Osteoblast (primary cell): ENCODE measurements around the gene USP43. TPM values are rescaled to one million over a fixed set of nuclear protein-coding genes. Genes with fewer than 3 reads are reported as not detected.

Experiments used
- DNase-seq: peaks from one replicate; pipeline ENCODE4 v3.0.0; 2011; ENCODE audit warnings: low spot score, mixed read lengths; ENCODE audit not compliant: insufficient read length; ENCODE audit errors: missing footprints
- H2AFZ ChIP-seq: 2 replicates; pipeline ENCODE4 v1.6.0; 2011; ENCODE audit warnings: mild to moderate bottlenecking, low read length
- H3K27ac ChIP-seq: 2 replicates; pipeline ENCODE4 v1.5.1; 2011; ENCODE audit warnings: mild to moderate bottlenecking, low read depth, low read length, moderate library complexity
- H3K27me3 ChIP-seq: 2 replicates; pipeline ENCODE4 v1.6.0; 2012; ENCODE audit warnings: mild to moderate bottlenecking, control low read depth, inconsistent platforms, low read length, moderate library complexity; ENCODE audit not compliant: insufficient read depth
- H3K36me3 ChIP-seq: 2 replicates; pipeline ENCODE4 v1.5.1; 2011; ENCODE audit warnings: mild to moderate bottlenecking, low read length, control low read depth, moderate library complexity; ENCODE audit not compliant: insufficient read depth
- H3K4me1 ChIP-seq: 2 replicates; pipeline ENCODE4 v1.5.1; 2011; ENCODE audit warnings: mild to moderate bottlenecking, low read length, control low read depth, moderate library complexity; ENCODE audit not compliant: insufficient read depth
- H3K4me2 ChIP-seq: 2 replicates; pipeline ENCODE4 v1.6.0; 2011; ENCODE audit warnings: mild to moderate bottlenecking, low read length; ENCODE audit not compliant: insufficient read depth
- H3K4me3 ChIP-seq: fragments of 200-600 bp; sonication (generic); 3 replicates; pipeline ENCODE4 v1.5.1; 2012; ENCODE audit warnings: mild to moderate bottlenecking, low read length, inconsistent platforms; ENCODE audit not compliant: insufficient read depth
- H3K79me2 ChIP-seq: 2 replicates; pipeline ENCODE4 v1.6.0; 2012; ENCODE audit warnings: mild to moderate bottlenecking, low read length, control low read depth, inconsistent platforms; ENCODE audit not compliant: insufficient read depth
- H3K9me3 ChIP-seq: 2 replicates; pipeline ENCODE4 v1.5.1; 2011; ENCODE audit warnings: low read depth, low read length, control low read depth
- H4K20me1 ChIP-seq: 2 replicates; pipeline ENCODE4 v1.6.0; 2012; ENCODE audit warnings: mild to moderate bottlenecking, low read length, control low read depth; ENCODE audit not compliant: insufficient read depth
- total RNA-seq: library from RNA; depleted of rRNA; stranded (reverse); fragments of >200 nt; gene quantifications from 2 replicates; pipeline ENCODE4 v1.2.3, GENCODE V29; 2012
- TF ChIP-seq, protein P1 (sequence below): IDR thresholded peaks from 2 replicates; pipeline ENCODE4 v1.5.1; 2011; ENCODE audit warnings: mild to moderate bottlenecking, low read depth, low read length, moderate library complexity; ENCODE audit errors: extremely low read depth

Gene USP43
- total RNA-seq, 1 donor = 0.36 TPM

DNA sequence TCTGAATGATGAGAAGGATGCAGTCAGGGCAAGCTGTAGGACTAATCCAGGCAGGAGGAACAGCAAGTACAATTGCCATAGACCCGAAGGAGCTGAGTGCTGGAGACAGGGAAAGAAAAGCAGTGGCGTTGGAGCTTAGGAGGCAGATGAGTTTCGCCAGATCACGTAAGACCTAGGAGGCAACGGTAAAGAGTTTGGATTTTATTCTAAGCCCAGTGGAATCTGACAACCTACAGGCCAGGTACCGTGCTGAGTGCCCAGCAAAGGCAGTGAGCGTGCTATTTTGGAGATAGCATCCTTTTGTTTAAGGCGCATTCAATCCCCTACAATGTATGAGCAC is 1.2 kb downstream of the USP43 start:
- H3K4me1 ChIP-seq = peaks cover 3% of the 10 kb centered on the region
- no peak overlapping the region for H3K27ac ChIP-seq
- TF ChIP-seq, protein P1, sequence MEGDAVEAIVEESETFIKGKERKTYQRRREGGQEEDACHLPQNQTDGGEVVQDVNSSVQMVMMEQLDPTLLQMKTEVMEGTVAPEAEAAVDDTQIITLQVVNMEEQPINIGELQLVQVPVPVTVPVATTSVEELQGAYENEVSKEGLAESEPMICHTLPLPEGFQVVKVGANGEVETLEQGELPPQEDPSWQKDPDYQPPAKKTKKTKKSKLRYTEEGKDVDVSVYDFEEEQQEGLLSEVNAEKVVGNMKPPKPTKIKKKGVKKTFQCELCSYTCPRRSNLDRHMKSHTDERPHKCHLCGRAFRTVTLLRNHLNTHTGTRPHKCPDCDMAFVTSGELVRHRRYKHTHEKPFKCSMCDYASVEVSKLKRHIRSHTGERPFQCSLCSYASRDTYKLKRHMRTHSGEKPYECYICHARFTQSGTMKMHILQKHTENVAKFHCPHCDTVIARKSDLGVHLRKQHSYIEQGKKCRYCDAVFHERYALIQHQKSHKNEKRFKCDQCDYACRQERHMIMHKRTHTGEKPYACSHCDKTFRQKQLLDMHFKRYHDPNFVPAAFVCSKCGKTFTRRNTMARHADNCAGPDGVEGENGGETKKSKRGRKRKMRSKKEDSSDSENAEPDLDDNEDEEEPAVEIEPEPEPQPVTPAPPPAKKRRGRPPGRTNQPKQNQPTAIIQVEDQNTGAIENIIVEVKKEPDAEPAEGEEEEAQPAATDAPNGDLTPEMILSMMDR = no peak
- H3K4me2 ChIP-seq = no peak overlapping the region
- no peak overlapping the region for H3K4me3 ChIP-seq
- no peaks in the 10 kb centered on the region for H3K79me2 ChIP-seq
- DNase-seq = no peak
- H2AFZ ChIP-seq = no peak overlapping the region
- no peaks in the 10 kb centered on the region for H4K20me1 ChIP-seq
- no peaks in the 10 kb centered on the region for H3K36me3 ChIP-seq
- peaks cover 15% of the 10 kb centered on the region for H3K27me3 ChIP-seq
- H3K9me3 ChIP-seq = no peaks in the 10 kb centered on the region

DNA sequence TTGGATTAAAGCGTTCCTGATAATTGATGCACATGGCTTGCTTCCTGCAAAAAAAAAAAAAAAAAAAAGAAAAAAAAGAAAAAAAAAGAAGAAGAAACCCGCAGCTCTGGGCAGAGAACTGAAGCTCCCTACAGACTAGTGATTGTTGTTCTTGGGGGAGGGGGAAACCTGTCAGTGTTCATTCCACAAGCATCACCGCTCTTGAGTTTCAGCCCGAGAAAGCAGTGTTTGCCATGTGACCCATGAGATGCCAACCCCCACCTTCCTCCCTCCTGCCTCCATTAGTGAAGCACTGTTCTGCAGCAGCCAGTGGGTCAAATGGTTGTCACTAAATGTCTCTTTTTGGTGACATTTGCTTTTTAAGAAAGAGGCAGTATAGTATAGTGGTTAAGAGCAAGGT is 1.7 kb downstream of the USP43 start:
- no peak overlapping the region for H2AFZ ChIP-seq
- H3K4me2 ChIP-seq = no peak overlapping the region
- peaks cover 15% of the 10 kb centered on the region for H3K27me3 ChIP-seq
- H3K9me3 ChIP-seq = no peaks in the 10 kb centered on the region
- TF ChIP-seq, protein P1 = no peak
- H3K36me3 ChIP-seq = no peaks in the 10 kb centered on the region
- H3K4me3 ChIP-seq = no peak overlapping the region
- no peaks in the 10 kb centered on the region for H4K20me1 ChIP-seq
- no peaks in the 10 kb centered on the region for H3K79me2 ChIP-seq
- H3K27ac ChIP-seq = no peak overlapping the region
- peaks cover 3% of the 10 kb centered on the region for H3K4me1 ChIP-seq
- DNase-seq = no peak

DNA sequence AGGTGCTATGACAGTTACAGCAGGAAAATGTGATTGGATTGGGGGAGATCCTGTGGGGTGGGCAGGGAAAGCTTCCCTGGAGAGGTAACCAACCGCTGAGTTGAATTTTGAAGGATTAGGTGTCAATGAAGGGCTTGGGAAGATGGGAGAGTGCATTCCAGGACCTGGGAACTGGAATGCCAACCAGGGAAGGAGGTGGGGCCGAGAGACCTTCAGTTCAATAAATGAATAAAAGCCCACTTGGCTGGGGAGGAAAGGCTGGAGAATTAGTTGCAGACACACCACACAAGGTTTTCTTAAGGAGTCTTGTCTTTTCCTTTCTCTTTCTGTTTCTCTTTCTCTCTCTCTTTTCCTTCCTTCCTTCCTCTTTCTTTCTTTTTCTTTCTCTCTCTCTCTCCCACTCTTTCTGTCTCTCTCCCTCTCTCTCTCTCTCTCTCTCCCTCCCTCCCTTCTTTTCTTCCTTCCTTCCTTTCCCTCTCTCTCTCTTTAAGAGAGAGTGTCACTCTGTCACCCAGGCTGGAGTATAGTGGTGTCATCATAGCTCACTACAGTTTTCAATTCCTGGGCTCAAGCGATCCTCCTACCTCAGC is 3.3 kb downstream of the USP43 start:
- peaks cover 15% of the 10 kb centered on the region for H3K27me3 ChIP-seq
- H4K20me1 ChIP-seq = no peaks in the 10 kb centered on the region
- H3K4me2 ChIP-seq = no peak overlapping the region
- TF ChIP-seq, protein P1 = no peak
- no peak overlapping the region for H2AFZ ChIP-seq
- DNase-seq = no peak
- no peaks in the 10 kb centered on the region for H3K79me2 ChIP-seq
- H3K9me3 ChIP-seq = no peaks in the 10 kb centered on the region
- H3K4me1 ChIP-seq = peaks cover 3% of the 10 kb centered on the region
- no peak overlapping the region for H3K27ac ChIP-seq
- H3K4me3 ChIP-seq = no peak overlapping the region
- H3K36me3 ChIP-seq = no peaks in the 10 kb centered on the region

DNA sequence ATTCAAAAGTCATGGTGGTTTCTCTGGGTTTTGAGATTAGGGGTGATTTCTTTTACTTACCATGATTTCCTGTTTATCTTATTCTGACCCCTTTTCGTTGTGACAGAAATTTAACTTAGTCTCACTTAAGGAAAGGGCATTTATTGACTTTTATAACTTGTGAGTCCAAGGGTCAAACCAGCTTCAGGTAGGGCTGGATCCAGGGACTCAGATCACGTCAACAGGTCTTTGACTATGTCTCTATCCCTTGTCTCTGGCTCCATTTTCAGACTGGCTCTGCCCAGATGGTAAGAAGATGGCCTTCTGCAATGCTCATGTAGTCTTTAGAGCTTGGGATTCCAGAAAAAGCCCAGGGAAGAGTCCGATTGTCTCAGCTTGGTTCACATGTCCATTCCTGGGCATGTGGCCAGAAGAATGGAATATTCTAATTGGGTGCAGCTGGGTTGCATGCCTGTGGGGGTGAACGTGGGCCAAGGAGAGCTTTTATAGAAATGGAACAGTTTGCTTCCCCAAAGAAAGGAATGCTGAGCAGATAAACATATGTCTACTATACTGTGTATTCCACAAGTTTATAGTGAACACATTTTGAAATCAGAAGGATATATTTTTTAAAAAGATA is 13.4 kb downstream of the USP43 start:
- no peaks in the 10 kb centered on the region for H3K9me3 ChIP-seq
- no peak for DNase-seq
- no peaks in the 10 kb centered on the region for H3K27me3 ChIP-seq
- H3K79me2 ChIP-seq = no peaks in the 10 kb centered on the region
- TF ChIP-seq, protein P1 = no peak
- H3K36me3 ChIP-seq = no peaks in the 10 kb centered on the region
- no peaks in the 10 kb centered on the region for H4K20me1 ChIP-seq
- no peak overlapping the region for H3K4me2 ChIP-seq
- H2AFZ ChIP-seq = no peak overlapping the region
- H3K4me1 ChIP-seq = no peaks in the 10 kb centered on the region
- H3K27ac ChIP-seq = no peak overlapping the region
- no peak overlapping the region for H3K4me3 ChIP-seq
